GM06990 (cell line): ENCODE measurements around the gene TP63.
"Not testable (repeated sequence)": the region's sequence is repeated elsewhere in the genome, so short reads cannot be mapped to it uniquely, and the experiment has no call there.

ENCODE experiments used
- DNase-seq: peaks from one replicate; pipeline ENCODE4 v3.0.0-alpha.2; 2011; ENCODE audit not compliant: insufficient read length; ENCODE audit errors: extremely low read depth
- H3K27me3 ChIP-seq: replicated peaks from 2 replicates; pipeline ENCODE4 v1.6.0; 2011; ENCODE audit warnings: low read length; ENCODE audit not compliant: control insufficient read depth, insufficient read depth
- H3K36me3 ChIP-seq: 2 replicates; pipeline ENCODE4 v1.5.1; 2011; ENCODE audit warnings: low read length; ENCODE audit not compliant: control insufficient read depth, insufficient read depth
- H3K4me3 ChIP-seq: replicated peaks from 2 replicates; pipeline ENCODE4 v1.5.1; 2011; ENCODE audit warnings: low read depth, mild to moderate bottlenecking, control low read depth, low read length
- TF ChIP-seq, protein P1 (sequence below): IDR thresholded peaks from 2 replicates; pipeline ENCODE4 v1.5.1; 2011; ENCODE audit warnings: low read length, control low read depth, mild to moderate bottlenecking, inconsistent platforms; ENCODE audit not compliant: insufficient read depth, poor library complexity, severe bottlenecking

TP63 gene

DNA sequence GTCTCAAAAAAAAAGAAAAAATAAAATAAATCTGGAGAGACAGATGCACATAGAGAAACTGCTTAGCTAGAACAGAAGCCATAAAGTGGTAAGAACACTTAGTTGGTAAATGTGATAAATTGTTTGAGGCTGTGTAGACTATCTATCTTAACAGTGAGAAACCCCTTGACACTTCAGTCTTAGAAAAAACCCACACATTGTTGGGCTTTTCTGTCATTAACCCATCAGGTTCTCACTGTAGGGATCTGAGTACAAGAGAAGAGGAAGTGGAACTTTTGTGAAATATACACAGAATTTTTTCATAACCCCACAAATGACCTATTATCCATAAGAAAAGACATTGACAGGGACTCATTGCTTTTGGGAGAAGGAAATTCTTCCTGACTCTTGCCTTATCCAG lies 24.4 kb downstream of the TP63 start:
- TF ChIP-seq, protein P1, sequence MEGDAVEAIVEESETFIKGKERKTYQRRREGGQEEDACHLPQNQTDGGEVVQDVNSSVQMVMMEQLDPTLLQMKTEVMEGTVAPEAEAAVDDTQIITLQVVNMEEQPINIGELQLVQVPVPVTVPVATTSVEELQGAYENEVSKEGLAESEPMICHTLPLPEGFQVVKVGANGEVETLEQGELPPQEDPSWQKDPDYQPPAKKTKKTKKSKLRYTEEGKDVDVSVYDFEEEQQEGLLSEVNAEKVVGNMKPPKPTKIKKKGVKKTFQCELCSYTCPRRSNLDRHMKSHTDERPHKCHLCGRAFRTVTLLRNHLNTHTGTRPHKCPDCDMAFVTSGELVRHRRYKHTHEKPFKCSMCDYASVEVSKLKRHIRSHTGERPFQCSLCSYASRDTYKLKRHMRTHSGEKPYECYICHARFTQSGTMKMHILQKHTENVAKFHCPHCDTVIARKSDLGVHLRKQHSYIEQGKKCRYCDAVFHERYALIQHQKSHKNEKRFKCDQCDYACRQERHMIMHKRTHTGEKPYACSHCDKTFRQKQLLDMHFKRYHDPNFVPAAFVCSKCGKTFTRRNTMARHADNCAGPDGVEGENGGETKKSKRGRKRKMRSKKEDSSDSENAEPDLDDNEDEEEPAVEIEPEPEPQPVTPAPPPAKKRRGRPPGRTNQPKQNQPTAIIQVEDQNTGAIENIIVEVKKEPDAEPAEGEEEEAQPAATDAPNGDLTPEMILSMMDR: no peak
- Histone ChIP-seq H3K27me3 (no peaks in the 10 kb centered on the region), H3K36me3 (no peaks in the 10 kb centered on the region), H3K4me3 (no peak overlapping the region)
- DNase-seq: peak; percentile 48

DNA sequence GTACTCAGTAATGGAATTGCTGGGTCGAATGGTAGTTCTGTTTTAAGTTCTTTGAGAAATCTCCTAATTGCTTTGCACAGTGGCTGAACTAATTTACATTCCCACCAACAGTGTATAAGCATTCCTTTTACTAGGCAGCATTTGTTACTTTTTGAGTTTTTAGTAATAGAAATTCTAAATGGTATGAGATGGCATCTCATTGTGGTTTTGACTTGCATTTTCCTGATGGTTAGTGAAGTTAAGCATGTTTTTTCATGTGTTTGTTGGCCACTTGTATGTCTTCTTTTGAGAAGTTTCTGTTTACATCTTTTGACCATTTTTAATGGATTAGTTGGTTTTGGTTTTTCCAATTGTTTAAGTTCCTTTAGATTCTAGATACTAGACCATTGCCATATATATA lies 28.4 kb downstream of the TP63 start:
- TF ChIP-seq, protein P1: no peak
- Histone ChIP-seq H3K36me3 (no peaks in the 10 kb centered on the region), H3K4me3 (no peak overlapping the region), H3K27me3 (no peaks in the 10 kb centered on the region)
- no peak for DNase-seq

DNA sequence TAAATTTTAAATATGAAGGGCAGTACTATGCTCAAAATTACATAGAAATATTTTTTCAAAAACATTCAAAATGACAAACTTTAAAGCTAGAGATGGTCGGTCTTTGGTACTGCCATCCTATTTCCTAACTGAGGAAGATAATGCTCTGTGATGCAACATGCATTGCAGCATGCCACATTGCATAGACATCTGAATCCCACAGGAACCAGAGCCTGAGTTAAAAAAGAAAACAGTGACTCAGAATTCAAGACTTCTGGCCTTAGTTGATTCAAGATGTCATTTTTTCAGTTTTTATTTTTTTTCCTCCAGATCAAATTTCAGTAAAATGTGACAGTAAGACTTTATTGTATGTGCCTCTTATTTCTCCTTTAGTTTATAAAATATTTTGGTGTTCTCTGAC lies 33.1 kb downstream of the TP63 start:
- Histone ChIP-seq H3K27me3 (no peaks in the 10 kb centered on the region), H3K4me3 (no peak overlapping the region), H3K36me3 (no peaks in the 10 kb centered on the region)
- DNase-seq: no peak
- TF ChIP-seq, protein P1: no peak

DNA sequence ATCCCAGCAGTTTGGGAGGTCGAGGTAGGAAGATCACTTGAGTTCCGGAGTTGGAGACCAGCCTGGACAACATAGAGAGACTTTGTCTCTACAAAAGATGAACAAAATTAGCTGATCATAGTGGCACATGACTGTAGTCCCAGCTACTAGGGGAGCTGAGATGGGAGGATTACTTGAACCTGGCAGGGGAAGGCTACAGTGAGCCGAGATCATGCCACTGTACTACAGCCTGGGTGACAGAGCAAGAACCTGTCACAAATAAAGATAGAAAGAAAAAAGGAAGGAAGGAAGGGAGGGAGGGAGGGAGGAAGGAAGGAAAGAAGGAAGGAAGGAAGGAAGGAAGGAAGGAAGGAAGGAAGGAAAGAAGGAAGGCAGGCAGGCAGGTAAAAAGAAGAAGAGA lies 41.2 kb downstream of the TP63 start:
- not testable (repeated sequence) for H3K27me3 ChIP-seq, H3K4me3 ChIP-seq, DNase-seq, H3K36me3 ChIP-seq

DNA sequence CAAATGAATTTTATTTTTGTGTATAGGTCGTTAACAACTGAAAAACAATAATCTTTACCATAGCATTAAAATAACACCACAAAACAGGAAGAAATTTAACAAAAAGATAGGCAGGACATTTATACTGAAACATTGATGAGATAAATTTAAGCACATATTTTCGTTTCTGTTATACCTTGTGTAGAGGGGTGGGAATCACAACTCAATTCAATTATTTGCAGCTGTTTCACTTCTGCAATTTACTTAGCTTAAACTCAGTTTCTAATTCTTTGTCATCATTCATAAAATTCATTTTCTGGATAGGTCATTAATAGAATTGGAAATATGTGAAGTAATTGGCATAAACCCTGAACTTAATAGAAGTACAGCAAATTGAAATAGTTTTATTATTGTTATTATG lies 42.3 kb downstream of the TP63 start:
- TF ChIP-seq, protein P1: no peak
- Histone ChIP-seq H3K27me3 (no peaks in the 10 kb centered on the region), H3K4me3 (no peak overlapping the region), H3K36me3 (no peaks in the 10 kb centered on the region)
- DNase-seq: peak; percentile 44

DNA sequence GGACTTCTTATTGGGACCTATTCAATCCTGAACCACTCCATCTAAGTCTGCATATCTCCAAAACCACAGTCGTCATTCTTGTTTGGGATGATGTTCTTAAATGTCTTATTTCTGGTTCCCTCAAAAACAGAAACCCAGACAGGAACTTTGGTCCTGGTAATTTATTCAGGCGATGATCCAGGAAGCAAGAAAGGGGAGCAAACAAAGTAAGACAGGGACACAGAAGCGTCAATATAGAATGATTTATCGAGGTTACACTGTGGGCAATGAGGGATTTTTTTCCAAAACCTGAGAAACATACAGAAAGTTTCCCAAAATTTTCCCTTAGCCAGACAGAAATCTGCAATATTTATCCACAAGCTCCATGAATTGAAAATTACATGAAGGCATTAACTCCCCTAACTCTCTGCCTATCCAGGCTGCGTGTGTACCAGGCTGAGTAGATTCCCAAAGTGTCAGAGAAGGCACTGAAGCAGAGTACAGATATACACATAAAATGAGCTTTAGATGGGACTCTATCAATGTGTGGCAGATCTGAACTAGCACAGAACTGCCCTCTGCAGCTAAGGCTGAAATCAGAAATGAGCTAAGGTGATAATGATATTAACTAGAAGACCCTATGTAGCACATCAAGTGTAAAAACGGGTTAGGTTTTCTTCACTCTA lies 43.2 kb downstream of the TP63 start:
- TF ChIP-seq, protein P1: no peak
- H3K27me3 ChIP-seq: no peaks in the 10 kb centered on the region
- DNase-seq: no peak
- no peaks in the 10 kb centered on the region for H3K36me3 ChIP-seq
- no peak overlapping the region for H3K4me3 ChIP-seq
